ENCODE measurements around the gene FNIP2. TPM values are rescaled to one million over a fixed set of nuclear protein-coding genes. Genes with fewer than 3 reads are reported as not detected.
"Not testable (repeated sequence)": the region's sequence is repeated elsewhere in the genome, so short reads cannot be mapped to it uniquely, and the experiment has no call there.

FNIP2 gene
- total RNA-seq, 1 donor from 2014 or later = 29.0 TPM

- DNase-seq (ENCODE audit: low read depth in 2 of 2) = no peak
These were observed 101.4 kb downstream of the FNIP2 start for GRCh38 chr4:158870282-158870625.

DNA sequence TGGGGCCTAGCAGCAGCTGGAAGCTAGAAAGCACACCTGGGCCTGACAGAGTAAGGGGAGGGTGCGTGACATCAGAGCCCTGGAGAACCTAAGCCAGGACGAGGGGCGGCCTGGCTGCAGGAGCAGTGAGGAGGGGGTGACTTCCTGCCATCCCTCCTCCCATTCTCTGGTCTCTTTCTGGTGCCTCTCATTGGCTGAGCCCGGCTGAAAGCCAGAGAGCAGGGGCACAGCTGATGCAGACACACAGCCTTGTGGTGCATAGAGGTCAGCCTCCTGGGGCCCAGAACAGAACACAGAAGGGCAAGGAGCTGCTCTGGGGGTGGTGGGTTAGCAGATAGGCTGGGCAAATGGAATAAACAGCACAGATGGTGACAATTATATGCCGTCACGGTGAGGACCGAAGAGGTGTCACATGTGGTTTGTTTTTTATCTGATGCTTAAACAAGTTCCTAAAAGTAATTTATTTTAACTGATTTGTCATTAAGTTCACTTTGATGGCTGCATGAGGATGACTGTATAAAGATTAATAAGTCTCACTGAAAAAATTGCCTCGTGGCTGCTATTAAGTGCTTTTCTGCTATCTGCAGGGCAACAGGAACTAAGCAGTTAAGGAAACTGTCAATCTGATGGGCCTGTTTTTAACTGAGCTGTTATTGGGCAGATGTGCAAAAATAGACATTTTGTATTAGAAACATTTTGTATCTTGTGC, 102.0 kb downstream of the FNIP2 start:
- no peak for DNase-seq (ENCODE audit: low read depth in 2 of 2)

GRCh38 chr4:158871335-158871724, 102.5 kb downstream of the FNIP2 start:
- no peak for DNase-seq (ENCODE audit: low read depth in 2 of 2)

GRCh38 chr4:158873795-158874401, 105.1 kb downstream of the FNIP2 start:
- peak in 1 of 2 donors; percentile 52 for DNase-seq (ENCODE audit: low read depth in 2 of 2)

DNA sequence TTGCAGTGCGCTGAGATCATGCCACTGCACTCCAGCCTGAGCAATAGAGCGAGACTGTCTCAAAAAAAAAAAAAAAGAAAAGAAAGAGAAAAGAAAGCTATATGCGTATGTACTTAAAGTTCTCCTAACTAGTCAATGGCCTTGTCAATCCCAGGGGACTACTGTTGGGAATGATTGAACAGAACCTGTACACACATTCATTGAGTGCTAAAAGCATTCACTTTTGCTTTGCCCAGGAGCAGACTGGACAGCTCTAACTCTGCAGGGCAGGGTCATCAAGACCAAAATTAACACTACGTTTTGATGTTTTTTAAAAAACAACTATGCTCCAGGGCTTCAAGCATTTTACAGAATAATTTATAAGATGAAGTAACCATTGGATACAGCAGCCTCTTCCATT, 106.2 kb downstream of the FNIP2 start:
- DNase-seq (ENCODE audit: low read depth in 2 of 2) = no peak

GRCh38 chr4:158875455-158875854, 106.6 kb downstream of the FNIP2 start:
- DNase-seq (ENCODE audit: low read depth in 2 of 2) = no peak

GRCh38 chr4:158877069-158877468, 108.2 kb downstream of the FNIP2 start:
- no peak for DNase-seq (ENCODE audit: low read depth in 2 of 2)

GRCh38 chr4:158882142-158882541, 113.3 kb downstream of the FNIP2 start:
- DNase-seq (ENCODE audit: low read depth in 2 of 2) = not testable (repeated sequence)

DNA sequence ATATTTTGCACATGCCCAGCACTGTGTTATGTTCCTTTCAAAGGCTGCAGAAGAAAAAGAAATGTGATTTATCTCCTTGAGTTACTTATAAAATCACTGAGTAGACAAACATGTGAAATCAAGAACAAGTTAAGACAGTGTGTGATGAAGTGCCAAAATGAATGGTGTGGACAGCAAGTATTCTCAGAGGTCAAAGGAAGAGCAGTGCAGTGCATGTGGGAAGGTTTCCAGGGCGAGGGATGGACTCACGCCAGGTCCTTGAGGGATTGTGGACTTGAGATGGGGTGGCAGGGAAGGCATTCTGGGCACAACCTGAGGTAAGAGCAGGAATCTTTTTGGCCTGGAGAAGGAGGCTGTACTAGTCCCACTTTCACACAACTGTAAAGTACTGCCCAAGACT, 115.5 kb downstream of the FNIP2 start:
- no peak for DNase-seq (ENCODE audit: low read depth in 2 of 2)

- DNase-seq (ENCODE audit: low read depth in 2 of 2) = no peak
These were observed 116.7 kb downstream of the FNIP2 start for GRCh38 chr4:158885564-158885963.

GRCh38 chr4:158890294-158890693, 121.5 kb downstream of the FNIP2 start:
- no peak for DNase-seq (ENCODE audit: low read depth in 2 of 2)

GRCh38 chr4:158891256-158891655, 122.4 kb downstream of the FNIP2 start:
- DNase-seq (ENCODE audit: low read depth in 2 of 2) = no peak

DNA sequence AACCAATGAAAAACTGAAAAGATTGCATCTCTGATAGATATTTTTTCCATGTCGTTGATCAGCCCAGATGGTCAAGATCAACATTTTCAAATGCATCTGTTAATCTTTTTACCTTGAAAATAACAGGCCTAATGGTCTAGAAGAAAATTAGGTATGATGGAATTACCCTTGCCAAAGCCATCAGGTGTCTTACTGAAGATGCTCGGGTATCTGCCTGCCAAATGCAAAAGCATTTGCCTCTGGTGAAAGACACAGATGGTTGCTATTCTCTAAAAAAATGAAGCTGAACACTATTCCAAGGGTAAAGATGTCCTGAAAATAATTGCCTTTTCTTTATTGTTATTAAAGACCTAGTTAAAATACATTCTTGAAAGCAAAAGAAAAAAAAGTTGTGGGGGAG, 126.0 kb downstream of the FNIP2 start:
- no peak for DNase-seq (ENCODE audit: low read depth in 2 of 2)

DNA sequence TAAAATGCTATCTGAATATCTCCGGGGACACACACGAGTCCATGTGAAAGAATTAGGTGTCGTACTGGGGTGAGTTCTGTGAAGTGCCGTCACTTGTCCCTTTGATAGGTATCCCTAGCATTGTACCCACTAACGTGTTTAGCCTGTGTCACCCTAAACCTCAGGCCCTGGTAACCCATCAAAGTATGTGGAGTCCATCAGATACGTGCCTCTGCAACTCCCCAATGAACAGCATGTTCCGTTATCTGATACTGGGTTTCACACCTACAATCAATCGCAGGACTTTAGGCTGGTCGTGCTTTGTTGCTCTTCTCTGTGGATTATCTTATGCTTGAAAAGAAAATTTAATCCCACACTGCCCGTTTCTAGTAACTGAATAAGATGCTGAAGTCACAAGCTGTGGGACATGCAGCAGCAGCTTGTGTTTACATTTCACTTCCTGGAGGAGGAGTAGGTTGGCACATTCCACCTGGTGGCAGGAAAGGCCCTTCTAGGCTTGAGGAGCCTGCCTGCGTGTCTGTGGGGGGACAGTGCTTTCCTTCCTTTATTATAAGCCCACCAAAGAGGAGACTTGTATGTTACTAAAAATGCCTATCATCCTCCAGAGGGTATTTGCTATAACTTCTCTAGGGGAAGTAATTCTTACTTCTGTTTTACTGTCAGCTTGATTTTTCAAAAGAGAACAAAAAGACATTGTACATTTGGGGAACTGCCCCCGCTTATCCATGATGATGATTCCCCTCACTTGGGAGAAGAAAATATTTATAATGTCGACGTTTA, 127.2 kb downstream of the FNIP2 start:
- DNase-seq (ENCODE audit: low read depth in 2 of 2) = peak in 1 of 2 donors; percentile 57

DNA sequence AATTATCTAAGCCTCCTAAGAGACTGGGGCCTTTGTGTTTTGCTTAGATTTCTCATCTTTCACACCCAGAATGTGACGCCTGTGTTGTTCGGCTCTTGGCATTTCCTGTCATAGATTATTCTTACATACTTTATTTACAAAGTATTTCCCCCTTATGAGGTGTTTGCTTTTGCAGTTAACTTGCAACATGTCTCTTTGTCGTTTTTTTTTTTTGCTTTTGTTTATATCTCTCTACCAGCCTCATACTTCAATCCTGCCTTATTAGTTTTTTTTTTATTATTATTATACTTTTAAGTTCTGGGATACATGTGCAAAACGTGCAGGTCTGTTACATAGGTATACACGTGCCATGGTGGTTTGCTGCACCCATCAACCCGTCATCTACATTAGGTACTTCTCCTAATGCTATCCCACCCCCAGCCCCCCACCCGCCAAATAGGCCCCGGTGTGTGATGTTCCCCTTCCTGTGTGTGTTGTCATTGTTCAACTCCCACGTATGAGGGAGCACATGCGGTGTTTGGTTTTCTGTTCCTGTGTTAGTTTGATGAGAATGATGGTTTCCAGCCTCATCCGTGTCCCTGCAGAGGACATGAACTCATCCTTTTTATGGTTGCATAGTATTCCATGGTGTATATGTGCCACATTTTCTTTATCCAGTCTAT, 127.9 kb downstream of the FNIP2 start:
- DNase-seq (ENCODE audit: low read depth in 2 of 2) = peak in 1 of 2 donors; percentile 43

DNA sequence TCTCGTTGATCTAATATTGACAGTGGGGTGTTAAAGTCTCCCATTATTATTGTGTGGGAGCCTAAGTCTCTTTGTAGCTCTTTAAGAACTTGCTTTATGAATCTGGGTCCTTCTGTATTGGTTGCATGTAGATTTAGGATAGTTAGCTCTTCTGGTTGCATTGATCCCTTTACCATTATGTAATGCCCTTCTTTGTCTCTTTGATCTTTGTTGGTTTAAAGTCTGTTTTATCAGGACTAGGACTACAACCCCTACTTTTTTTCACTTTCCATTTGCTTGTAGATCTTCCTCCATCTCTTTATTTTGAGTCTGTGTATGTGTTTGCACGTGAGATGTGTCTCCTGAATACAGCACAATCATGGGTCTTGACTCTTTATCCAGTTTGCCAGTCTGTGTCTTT, 131.6 kb downstream of the FNIP2 start:
- DNase-seq (ENCODE audit: low read depth in 2 of 2) = not testable (repeated sequence)

- not testable (repeated sequence) for DNase-seq (ENCODE audit: low read depth in 2 of 2)
These were observed 133.7 kb downstream of the FNIP2 start for GRCh38 chr4:158902280-158903078.

GRCh38 chr4:158903079-158903456, 134.2 kb downstream of the FNIP2 start:
- no peak for DNase-seq (ENCODE audit: low read depth in 2 of 2)

GRCh38 chr4:158903472-158904043, 134.7 kb downstream of the FNIP2 start:
- no peak for DNase-seq (ENCODE audit: low read depth in 2 of 2)

GRCh38 chr4:158904815-158905214, 136.0 kb downstream of the FNIP2 start:
- DNase-seq (ENCODE audit: low read depth in 2 of 2) = no peak

DNA sequence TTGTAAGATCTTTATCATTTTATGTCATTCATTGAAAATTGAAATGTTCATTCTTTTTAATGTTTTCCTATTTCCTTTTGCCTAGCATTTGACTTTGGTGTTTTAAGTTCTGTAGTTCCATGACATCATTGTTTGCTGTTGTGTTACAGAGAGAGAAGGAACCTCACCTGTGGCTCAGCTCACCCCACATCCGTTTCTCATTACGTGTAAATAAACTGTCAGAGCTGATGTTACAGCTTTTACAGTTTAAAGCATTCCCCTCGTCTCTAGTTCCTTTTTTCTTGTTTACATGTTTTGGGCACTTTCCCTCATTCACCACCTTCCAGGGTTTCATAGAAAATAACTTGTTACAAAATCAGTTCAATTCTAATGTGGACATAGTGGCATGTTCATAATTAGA, 137.2 kb downstream of the FNIP2 start:
- DNase-seq (ENCODE audit: low read depth in 2 of 2) = no peak

All from dermis microvascular lymphatic vessel endothelial cell (primary cell).